GM12878 (cell line): ENCODE results near the gene AAMP. TPM values are rescaled to one million over a fixed set of nuclear protein-coding genes. Genes with fewer than 3 reads are reported as not detected.

Experiments
- ATF7 ChIP-seq: fragments of 450-650 bp; IDR thresholded peaks from 2 replicates; pipeline ENCODE4 v1.6.1; 2016; ENCODE audit warnings: low read depth, mild to moderate bottlenecking
- BHLHE40 ChIP-seq, 2 experiments: fragments of 450-650 bp in 1 of 2; IDR thresholded peaks; 2 replicates each; pipeline ENCODE4 v1.6.1; 2011 to 2017; ENCODE audit warnings: low read depth in 2 of 2, borderline replicate concordance in 1 of 2, improper control_type of control experiment in 1 of 2, low read length in 1 of 2, mild to moderate bottlenecking in 1 of 2
- BMI1 ChIP-seq: fragments of 450-650 bp; IDR thresholded peaks from 2 replicates; pipeline ENCODE4 v1.6.1; 2016; ENCODE audit warnings: mild to moderate bottlenecking, moderate library complexity, borderline replicate concordance
- CBX3 ChIP-seq: fragments of 200-600 bp; sonication (generic); IDR thresholded peaks from 2 replicates; pipeline ENCODE4 v1.6.1; 2016; ENCODE audit warnings: low read depth, borderline replicate concordance
- CEBPB ChIP-seq, 2 experiments: fragments of 150-350 bp in 1 of 2; IDR thresholded peaks; 2 replicates each; pipeline ENCODE4 v1.6.1; 2012 to 2014; ENCODE audit warnings: low read depth in 2 of 2, low read length in 2 of 2, borderline replicate concordance in 1 of 2, inconsistent platforms in 1 of 2
- CHD1 ChIP-seq: IDR thresholded peaks from 2 replicates; pipeline ENCODE4 v1.6.1; 2012; ENCODE audit warnings: low read depth, low read length, improper control_type of control experiment
- CHD2 ChIP-seq: IDR thresholded peaks from 2 replicates; pipeline ENCODE4 v1.6.1; 2011; ENCODE audit warnings: low read depth, low read length, improper control_type of control experiment, borderline replicate concordance
- EGR1 ChIP-seq, 2 experiments: IDR thresholded peaks; 1 replicate in 1 of 2; 2 replicates in 1 of 2; pipeline ENCODE4 v1.6.1; 2011 to 2012; ENCODE audit warnings: low read depth in 2 of 2, low read length in 2 of 2, borderline replicate concordance in 1 of 2, mild to moderate bottlenecking in 1 of 2, moderate library complexity in 1 of 2
- ELK1 ChIP-seq: IDR thresholded peaks from 2 replicates; pipeline ENCODE4 v1.6.1; 2012; ENCODE audit warnings: low read depth, low read length, improper control_type of control experiment
- FOS ChIP-seq: IDR thresholded peaks from 3 replicates; pipeline ENCODE4 v1.6.1; 2011; ENCODE audit warnings: borderline replicate concordance; ENCODE audit not compliant: insufficient read length; ENCODE audit errors: extremely low read depth
- HCFC1 ChIP-seq: fragments of 150-350 bp; IDR thresholded peaks from 2 replicates; pipeline ENCODE4 v1.6.1; 2014; ENCODE audit warnings: low read length
- IKZF2 ChIP-seq, 2 experiments: fragments of 450-650 bp; IDR thresholded peaks; 2 replicates each; pipeline ENCODE4 v1.6.1; 2017; ENCODE audit warnings: mild to moderate bottlenecking in 2 of 2, moderate library complexity in 2 of 2
- IRF4 ChIP-seq: IDR thresholded peaks from 2 replicates; pipeline ENCODE4 v1.6.1; 2011; ENCODE audit warnings: low read depth, low read length
- NFYB ChIP-seq: IDR thresholded peaks from 2 replicates; pipeline ENCODE4 v1.6.1; 2011; ENCODE audit warnings: low read depth, mild to moderate bottlenecking, low read length, improper control_type of control experiment, moderate library complexity; ENCODE audit not compliant: insufficient read depth
- PML ChIP-seq: IDR thresholded peaks from 2 replicates; pipeline ENCODE4 v1.6.1; 2012; ENCODE audit warnings: low read length, inconsistent platforms
- RAD51 ChIP-seq: fragments of 450-650 bp; IDR thresholded peaks from 2 replicates; pipeline ENCODE4 v1.6.1; 2016; ENCODE audit warnings: moderate library complexity, mild to moderate bottlenecking, inconsistent platforms
- RB1 ChIP-seq: fragments of 450-650 bp; formaldehyde crosslinking; IDR thresholded peaks from 2 replicates; pipeline ENCODE4 v1.6.1; 2017; ENCODE audit warnings: mild to moderate bottlenecking, borderline replicate concordance
- RFX5 ChIP-seq: IDR thresholded peaks from 2 replicates; pipeline ENCODE4 v1.6.1; 2011; ENCODE audit warnings: low read depth, low read length, improper control_type of control experiment
- SIN3A ChIP-seq: IDR thresholded peaks from 2 replicates; pipeline ENCODE4 v1.6.1; 2012; ENCODE audit warnings: low read depth, low read length, improper control_type of control experiment
- SMAD5 ChIP-seq: IDR thresholded peaks from 2 replicates; pipeline ENCODE4 v1.6.1; 2016; ENCODE audit warnings: antibody characterized with exemption, low read depth
- SPI1 ChIP-seq: IDR thresholded peaks from 2 replicates; pipeline ENCODE4 v1.6.1; 2011; ENCODE audit warnings: low read depth, mild to moderate bottlenecking, low read length, moderate library complexity, borderline replicate concordance; ENCODE audit not compliant: insufficient read depth
- SREBF2 ChIP-seq: IDR thresholded peaks from 2 replicates; pipeline ENCODE4 v1.6.1; 2012; ENCODE audit warnings: mild to moderate bottlenecking, low read length
- SUZ12 ChIP-seq: fragments of 200-600 bp; sonication (generic); IDR thresholded peaks from one replicate; pipeline ENCODE4 v1.6.1; 2018; ENCODE audit warnings: antibody characterized with exemption, mild to moderate bottlenecking; ENCODE audit not compliant: unreplicated experiment
- WRNIP1 ChIP-seq: IDR thresholded peaks from 2 replicates; pipeline ENCODE4 v1.6.1; 2011; ENCODE audit warnings: low read depth, low read length, improper control_type of control experiment, borderline replicate concordance
- YBX1 ChIP-seq: fragments of 450-650 bp; IDR thresholded peaks from 2 replicates; pipeline ENCODE4 v1.6.1; 2016; ENCODE audit warnings: antibody characterized with exemption
- ZBTB40 ChIP-seq: fragments of 450-650 bp; IDR thresholded peaks from 2 replicates; pipeline ENCODE4 v1.6.1; 2016; ENCODE audit warnings: mild to moderate bottlenecking, moderate library complexity, borderline replicate concordance
- ZNF24 ChIP-seq: fragments of 450-650 bp; IDR thresholded peaks from 2 replicates; pipeline ENCODE4 v1.6.1; 2017; ENCODE audit warnings: antibody characterized with exemption, mild to moderate bottlenecking
- ZNF622 ChIP-seq: fragments of 450-650 bp; IDR thresholded peaks from 2 replicates; pipeline ENCODE4 v1.6.1; 2017; ENCODE audit warnings: mild to moderate bottlenecking, inconsistent platforms
- polyA plus RNA-seq, 11 experiments: library from polyadenylated mRNA; depleted of rRNA in 4 of 11; unstranded in 6 of 11; stranded (reverse) in 5 of 11; fragments of >200 nt; fragmentation: Nextera tagmentation in 4 of 11; fragmentation: Illumina TruSeq in 1 of 11; extraction: Ambion mirVana in 4 of 11; extraction: Trizol in 1 of 11; gene quantifications; 1 replicate in 1 of 11; 2 replicates in 10 of 11; pipeline versions ENCODE4 v1.2.1 to v1.2.3, GENCODE V29; 2011 to 2016; ENCODE audit warnings: inconsistent platforms in 2 of 11, missing spikeins in 2 of 11, low read depth in 1 of 11
- total RNA-seq, 4 experiments: library from RNA; depleted of rRNA in 3 of 4; stranded (reverse); fragments of >200 nt in 3 of 4; fragmentation: Illumina TruSeq in 1 of 4; extraction: Trizol in 1 of 4; gene quantifications; 2 replicates each; pipeline versions ENCODE4 v1.2.1 to v1.2.3, GENCODE V29; 2013 to 2021

Gene AAMP
- total and polyA plus RNA-seq, 10 of the 15 experiments (the other 5 are each of a cell fraction or from before 2014, with no cell fraction given): 4.4 to 140 (median 81.9) TPM

- TF ChIP-seq HCFC1: peak; percentile 53
- TF ChIP-seq IKZF2 (IDR thresholded peaks at IDR 0.05): peak in 1 of 2 experiments; percentile 57; a peak in 2 of 4 replicates
- peak; percentile 83 for TF ChIP-seq ELK1
- no peak for TF ChIP-seq NFYB
- TF ChIP-seq RAD51: no peak
- TF ChIP-seq SMAD5: 0 out of 2 replicates have a peak, but pooled peaks have one; percentile 44
- no peak for TF ChIP-seq FOS
- TF ChIP-seq SIN3A: peak; percentile 41; the same call in 1 of the 2 replicates
- TF ChIP-seq ATF7: peak; percentile 41; the same call in 1 of the 2 replicates
- TF ChIP-seq ZNF622: no peak
- TF ChIP-seq EGR1 (IDR thresholded peaks at IDR 0.05; ENCODE audit: borderline replicate concordance in 1 of 2, low read depth in 2 of 2, low read length in 2 of 2): peak in 1 of 2 experiments; percentile 69; a peak in 2 of 3 replicates
- TF ChIP-seq RFX5: no peak
- no peak for TF ChIP-seq ZNF24
- no peak for TF ChIP-seq WRNIP1
- TF ChIP-seq ZBTB40: peak; percentile 78
- no peak for TF ChIP-seq IRF4
- TF ChIP-seq YBX1: no peak
- no peak; the same call in 1 of the 2 replicates for TF ChIP-seq CHD2
- 0 out of 2 replicates have a peak, but pooled peaks have one; percentile 70 for TF ChIP-seq CHD1
- TF ChIP-seq CBX3: no peak
- 0 out of 2 replicates have a peak, but pooled peaks have one; percentile 54 for TF ChIP-seq RB1
- TF ChIP-seq SPI1: peak; percentile 88
- no peak for TF ChIP-seq SUZ12
- TF ChIP-seq BMI1: no peak
- no peak for TF ChIP-seq SREBF2
- peak; percentile 40 to 46; a peak in 1 of 4 replicates for TF ChIP-seq BHLHE40 (IDR thresholded peaks at IDR 0.05; ENCODE audit: borderline replicate concordance in 1 of 2, low read depth in 2 of 2, low read length in 1 of 2)
- TF ChIP-seq CEBPB (IDR thresholded peaks at IDR 0.05; ENCODE audit: borderline replicate concordance in 1 of 2, low read depth in 2 of 2, low read length in 2 of 2): no peak
- 0 out of 2 replicates have a peak, but pooled peaks have one; percentile 10 for TF ChIP-seq PML
Observed at GRCh38 chr2:218216674-218217359, 53.1 kb downstream of the AAMP start, which contains the start of gene ARPC2 (continued).
